B cell (primary cell): ENCODE results near the gene MCTP1. TPM values are rescaled to one million over a fixed set of nuclear protein-coding genes. Genes with fewer than 3 reads are reported as not detected.

Experiments
- ATAC-seq: fragments of 200-7000 bp; cut with Tn5 transposase; one replicate; pipeline ENCODE4 v1.10.0; 2021; ENCODE audit warnings: low read depth, mild to moderate bottlenecking, moderate number of reproducible peaks, moderate library complexity
- CTCF ChIA-PET: fragments of 350-600 bp; sonication (Branson Sonifier 250); formaldehyde crosslinking; loops from one replicate; lab custom pipeline; 2021; ENCODE audit warnings: antibody characterized with exemption, inconsistent platforms; lab: Charles Lee
- POLR2A ChIA-PET: fragments of 350-600 bp; sonication (Branson Sonifier 250); formaldehyde crosslinking; loops from one replicate; lab custom pipeline; 2021; ENCODE audit warnings: antibody characterized with exemption; lab: Charles Lee
- DNase-seq: peaks from one replicate; pipeline ENCODE4 v3.0.0; 2013
- H2AFZ ChIP-seq: 2 replicates; pipeline ENCODE4 v1.6.1; 2012; ENCODE audit warnings: mild to moderate bottlenecking, low read depth, low read length; ENCODE audit not compliant: insufficient read depth, poor library complexity, severe bottlenecking
- H3K27ac ChIP-seq, 2 donors: 1 replicate in 1 of 2; 2 replicates in 1 of 2; pipeline ENCODE4 v1.5.1; 2012 to 2013; ENCODE audit warnings: low read length in 2 of 2, mild to moderate bottlenecking in 2 of 2, moderate library complexity in 1 of 2
- H3K27me3 ChIP-seq, 4 experiments: fragments of 200-600 bp in 1 of 4; sonication (generic) in 1 of 4; replicated peaks in 1 of 4; 1 replicate in 2 of 4; 2 replicates in 2 of 4; pipeline versions ENCODE4 v1.6.1 to v1.7.0; 2013 to 2016; ENCODE audit warnings: low read length in 3 of 4, mild to moderate bottlenecking in 2 of 4, mixed read lengths in 1 of 4, moderate library complexity in 1 of 4; ENCODE audit not compliant: insufficient read depth in 4 of 4, control insufficient read depth in 3 of 4; ENCODE audit errors: control extremely low read depth in 1 of 4
- H3K36me3 ChIP-seq, 2 experiments: replicated peaks in 1 of 2; 1 replicate in 1 of 2; 2 replicates in 1 of 2; pipeline versions ENCODE4 v1.6.1 to v1.7.1; 2013; ENCODE audit warnings: low read length in 1 of 2; ENCODE audit not compliant: insufficient read depth in 2 of 2, control insufficient read depth in 1 of 2; ENCODE audit errors: control extremely low read depth in 1 of 2, extremely low read depth in 1 of 2
- H3K4me1 ChIP-seq, 2 donors: fragments of 200-600 bp in 1 of 2; sonication (generic) in 1 of 2; 1 replicate in 1 of 2; 2 replicates in 1 of 2; pipeline versions ENCODE4 v1.5.1 to v1.6.1; 2013 to 2017; ENCODE audit warnings: low read length in 2 of 2; ENCODE audit not compliant: control insufficient read depth in 2 of 2, insufficient read depth in 2 of 2
- H3K4me2 ChIP-seq: replicated peaks from 2 replicates; pipeline ENCODE3; 2012; ENCODE audit warnings: mild to moderate bottlenecking, low read depth, low read length; ENCODE audit not compliant: poor library complexity, severe bottlenecking
- H3K4me3 ChIP-seq, 5 experiments: fragments of 200-600 bp in 1 of 5; sonication (generic) in 1 of 5; 1 replicate in 3 of 5; 2 replicates in 2 of 5; pipeline versions ENCODE4 v1.5.1 to v1.7.0; 2011 to 2016; ENCODE audit warnings: low read length in 4 of 5, mild to moderate bottlenecking in 4 of 5, low read depth in 2 of 5, control low read depth in 1 of 5, moderate library complexity in 1 of 5; ENCODE audit not compliant: insufficient read depth in 1 of 5; ENCODE audit errors: control extremely low read depth in 1 of 5, extremely low read depth in 1 of 5
- H3K79me2 ChIP-seq: fragments of 200-600 bp; sonication (generic); one replicate; pipeline ENCODE4 v1.6.0; 2016; ENCODE audit warnings: low read length; ENCODE audit not compliant: control insufficient read depth, insufficient read depth
- H3K9ac ChIP-seq: fragments of 200-600 bp; sonication (generic); 2 replicates; pipeline ENCODE4 v1.6.1; 2017; ENCODE audit warnings: mild to moderate bottlenecking, low read length, moderate library complexity
- H3K9me3 ChIP-seq, 3 donors: one replicate each; pipeline versions ENCODE4 v1.6.1 to v1.7.1; 2013; ENCODE audit warnings: low read length in 2 of 3; ENCODE audit not compliant: control insufficient read depth in 2 of 3, insufficient read depth in 1 of 3; ENCODE audit errors: control extremely low read depth in 1 of 3
- H4K20me1 ChIP-seq: 2 replicates; pipeline ENCODE4 v1.6.0; 2012; ENCODE audit warnings: mild to moderate bottlenecking, low read length; ENCODE audit not compliant: insufficient read depth, control insufficient read depth, poor library complexity, severe bottlenecking
- H3K27ac Mint-ChIP-seq: one replicate; pipeline ENCODE4 v1.8.0; 2021; ENCODE audit warnings: mixed read lengths
- H3K27me3 Mint-ChIP-seq: one replicate; pipeline ENCODE4 v1.8.0; 2021; ENCODE audit warnings: mixed read lengths
- H3K4me1 Mint-ChIP-seq: one replicate; pipeline ENCODE4 v1.8.0; 2021; ENCODE audit warnings: mixed read lengths
- H3K4me3 Mint-ChIP-seq: one replicate; pipeline ENCODE4 v1.8.0; 2021; ENCODE audit warnings: mixed read lengths
- H3K9me3 Mint-ChIP-seq: one replicate; pipeline ENCODE4 v1.8.0; 2022; ENCODE audit warnings: mixed read lengths; ENCODE audit not compliant: insufficient read depth
- CTCF ChIP-seq: fragments of 200-600 bp; IDR thresholded peaks from one replicate; pipeline ENCODE4 v1.8.0; 2022; ENCODE audit warnings: antibody characterized with exemption, mild to moderate bottlenecking
- EZH2 ChIP-seq: IDR thresholded peaks from 2 replicates; pipeline ENCODE4 v1.6.1; 2012; ENCODE audit warnings: borderline replicate concordance, low read depth, mild to moderate bottlenecking, moderate library complexity, low read length; ENCODE audit not compliant: insufficient read depth, poor library complexity, severe bottlenecking
- WGBS: methylation state at CpG from one replicate; pipeline ENCODE4 v1.1.5; 2013; ENCODE audit warnings: missing lambda C conversion rate; ENCODE audit not compliant: insufficient coverage; 5-methylcytosine and 5-hydroxymethylcytosine counted together
- intact Hi-C: fragments of 100-400 bp; cut with micrococcal nuclease; formaldehyde crosslinking; loops from one replicate; pipeline ENCODE4 v1.10.0; 2022
- polyA plus RNA-seq: library from polyadenylated mRNA; depleted of rRNA; stranded (reverse); fragments of >200 nt; gene quantifications from 2 replicates; pipeline ENCODE4 v1.2.3, GENCODE V29; 2012
- total RNA-seq, 2 donors: library from RNA; stranded (reverse); fragments of 120-200 nt in 1 of 2; gene quantifications; 1 replicate in 1 of 2; 2 replicates in 1 of 2; pipeline versions ENCODE4 v1.2.3 to v1.2.4, GENCODE V29; 2013 to 2022

The MCTP1 gene
- total and polyA plus RNA-seq, 2 donors (not counting 1 experiment from before 2014, with no cell fraction given): 0.42 to 2.5 TPM

DNA sequence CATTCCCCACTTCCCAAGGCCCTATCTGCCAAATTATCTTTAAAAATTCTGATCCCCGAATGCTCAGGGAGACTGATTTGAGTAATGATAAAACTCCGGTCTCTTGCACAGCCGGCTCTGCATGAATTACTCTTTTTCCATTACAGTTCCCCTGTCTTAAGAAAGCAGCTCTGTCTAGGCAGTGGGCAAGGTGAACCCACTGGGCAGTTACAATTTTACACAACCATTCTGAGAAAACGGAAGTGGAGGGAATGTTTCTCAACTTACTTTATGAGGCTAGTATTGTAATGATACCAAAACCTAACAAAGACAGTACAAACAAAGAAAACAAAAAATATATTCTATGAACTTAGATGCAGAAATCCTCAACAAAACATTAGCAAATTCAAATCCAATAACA, 100.0 kb downstream of the MCTP1 start:
- H3K9me3 ChIP-seq: peaks cover 0 to 2% (median 0%) of the 10 kb centered on the region in 3 donors
- Mint-ChIP-seq H3K27me3 (no peaks in the 10 kb centered on the region), H3K27ac (no peak overlapping the region), H3K9me3 (no peaks in the 10 kb centered on the region), H3K4me1 (no peaks in the 10 kb centered on the region), H3K4me3 (no peak overlapping the region)
- no peak overlapping the region for H2AFZ ChIP-seq
- no peaks in the 10 kb centered on the region for H3K27me3 ChIP-seq
- H3K36me3 ChIP-seq: no peaks in the 10 kb centered on the region
- POLR2A ChIA-PET: no interaction called here
- no peak overlapping the region for H3K9ac ChIP-seq
- ATAC-seq: no peak
- H3K27ac ChIP-seq: no peak overlapping the region
- H3K4me1 ChIP-seq: no peaks in the 10 kb centered on the region
- TF ChIP-seq CTCF: no peak
- no peak for TF ChIP-seq EZH2
- CTCF ChIA-PET: no interaction called here
- no peak overlapping the region for H3K4me2 ChIP-seq
- WGBS: 100% methylated on average over 1 of the region's 4 CpGs
- intact Hi-C loops: no loop called here
- DNase-seq: no peak
- no peaks in the 10 kb centered on the region for H4K20me1 ChIP-seq
- H3K4me3 ChIP-seq: no peak overlapping the region
- no peaks in the 10 kb centered on the region for H3K79me2 ChIP-seq

DNA sequence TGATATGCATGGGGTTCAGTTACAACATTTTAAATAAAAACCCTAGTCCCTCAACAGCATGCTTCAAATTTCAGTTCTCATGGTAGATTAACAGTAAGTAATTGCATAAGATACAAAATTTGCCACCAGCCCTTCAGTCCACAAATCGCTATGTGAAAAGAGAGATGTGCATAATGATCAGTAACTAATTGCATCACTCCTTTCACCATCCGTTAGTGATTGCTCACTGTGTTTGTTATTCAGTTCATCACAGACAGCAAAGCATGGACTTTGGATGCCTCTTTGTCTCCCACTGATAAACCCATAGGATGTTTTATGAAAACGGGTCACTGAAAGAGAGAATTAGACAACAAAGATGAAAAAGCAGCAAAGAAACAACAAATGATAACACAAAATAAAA, 103.2 kb downstream of the MCTP1 start:
- TF ChIP-seq CTCF (no peak), EZH2 (no peak)
- Histone ChIP-seq H3K4me2 (no peak overlapping the region), H3K36me3 (no peaks in the 10 kb centered on the region), H3K27ac (no peak overlapping the region), H3K27me3 (no peaks in the 10 kb centered on the region), H3K9me3 (peaks cover 0 to 2% (median 0%) of the 10 kb centered on the region in 3 donors), H4K20me1 (no peaks in the 10 kb centered on the region), H3K4me1 (no peaks in the 10 kb centered on the region), H3K4me3 (no peak overlapping the region), H2AFZ (no peak overlapping the region), H3K9ac (no peak overlapping the region), H3K79me2 (no peaks in the 10 kb centered on the region)
- POLR2A ChIA-PET: no interaction called here
- DNase-seq (no peak), ATAC-seq (no peak)
- Mint-ChIP-seq H3K4me1 (no peaks in the 10 kb centered on the region), H3K27me3 (no peaks in the 10 kb centered on the region), H3K4me3 (no peak overlapping the region), H3K27ac (no peak overlapping the region), H3K9me3 (no peaks in the 10 kb centered on the region)
- CTCF ChIA-PET: no interaction called here
- WGBS: no CpG with 5 or more reads among the region's 3 CpGs
- intact Hi-C loops: no loop called here
